ENCODE results near the gene PHF23.

Gene PHF23

GRCh38 chr17:7237761-7238419 lies 1.4 kb downstream of the PHF23 start:
- DNase-seq, result peak; percentile 87 to 88

- no peak for DNase-seq
These were observed 1.9 kb downstream of the PHF23 start for GRCh38 chr17:7237266-7237760.

DNA sequence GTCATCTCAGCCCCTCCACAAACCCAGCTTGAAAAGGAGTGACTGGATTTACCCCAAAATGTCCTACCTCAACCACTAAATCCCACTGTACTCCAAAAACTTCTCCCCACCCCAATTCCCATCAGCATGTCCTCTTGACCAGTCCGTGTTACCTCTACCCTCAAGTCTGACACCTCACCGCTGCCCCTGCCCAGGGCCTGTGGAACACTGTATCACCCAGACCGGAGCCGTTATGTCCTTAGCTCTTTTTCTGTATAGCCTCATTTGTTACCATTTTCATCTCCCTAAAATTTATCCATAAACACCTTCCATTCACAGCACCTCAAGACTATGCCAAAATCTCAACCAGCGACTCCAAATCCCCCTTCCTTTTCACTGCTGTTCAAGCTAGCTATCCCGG lies 2.4 kb downstream of the PHF23 start:
- no peak for DNase-seq

DNA sequence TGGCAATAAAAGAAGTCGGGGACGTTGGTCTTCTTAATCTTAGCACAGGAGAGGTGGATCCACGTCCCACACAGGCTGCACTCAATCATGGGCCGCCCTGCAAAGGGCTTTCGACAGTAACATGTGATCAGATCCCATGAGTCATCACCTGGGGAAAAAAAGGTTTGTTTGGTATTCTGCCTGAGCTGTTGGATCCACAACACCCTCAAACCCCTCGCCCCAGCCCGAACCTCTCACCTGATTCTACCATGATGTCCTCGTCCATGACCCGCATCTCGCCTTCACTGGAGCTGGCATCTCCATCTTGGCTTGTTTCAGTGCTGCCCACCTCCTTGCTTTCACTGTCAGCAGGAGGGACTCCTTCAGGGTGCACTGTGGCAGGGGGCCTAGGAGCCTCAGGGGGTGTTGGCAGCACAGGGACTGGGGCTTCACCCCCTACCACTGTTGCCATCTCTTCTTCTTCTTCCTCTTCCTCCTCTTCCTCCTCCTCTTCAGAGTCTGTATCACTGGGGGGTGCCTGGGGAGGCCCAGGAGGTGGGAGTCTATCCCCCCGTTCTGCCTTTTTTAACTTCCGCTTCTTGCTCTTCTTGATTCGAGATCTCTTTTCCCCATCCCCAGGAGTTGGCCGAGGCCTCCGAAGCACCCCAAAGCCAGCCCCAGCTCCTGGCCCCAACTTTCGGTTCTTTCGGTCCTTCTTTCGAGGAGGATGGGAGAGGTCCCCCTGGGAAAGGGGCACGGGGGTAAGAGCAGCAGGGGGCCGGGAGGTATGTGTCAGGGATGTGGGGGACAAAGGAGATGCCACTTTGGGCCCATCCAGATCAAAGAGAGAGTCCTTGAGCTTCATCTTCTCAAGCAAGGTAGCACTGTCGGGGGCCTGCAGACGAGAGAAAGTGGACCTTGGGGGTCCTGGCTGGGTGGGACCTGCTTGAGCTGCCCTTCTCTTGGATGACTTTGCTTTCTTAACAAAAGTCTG lies 3.3 kb downstream of the PHF23 start:
- peak in 1 of 2 experiments; percentile 35 for DNase-seq

- DNase-seq, result peak; percentile 93 to 94
These were observed 4.9 kb downstream of the PHF23 start, which contains the start of gene DVL2 for GRCh38 chr17:7234083-7234951. Gene DVL2 (minus strand): TSS chr17:7234517. CDS start chr17:7234262, 255 bp downstream.

GRCh38 chr17:7233701-7234082 lies 5.6 kb downstream of the PHF23 start:
- DNase-seq, result no peak

DNA sequence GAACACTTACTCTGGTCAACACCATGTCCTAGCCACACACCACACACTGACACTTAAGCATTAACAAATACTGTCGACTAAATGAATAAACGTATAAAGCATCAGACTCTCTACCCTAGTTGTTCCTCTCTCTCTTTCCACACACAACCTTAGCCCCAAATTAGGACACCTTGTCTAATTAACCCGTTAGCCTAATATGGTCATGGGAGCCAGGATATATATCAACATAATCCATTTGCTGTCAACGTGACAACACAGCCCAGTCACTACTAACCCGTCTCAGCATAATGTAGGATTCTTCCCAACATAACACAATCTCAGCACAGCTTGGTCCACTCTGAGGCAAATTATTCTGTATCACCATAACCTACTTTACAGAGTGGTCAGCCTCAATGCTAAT lies 7.1 kb downstream of the PHF23 start:
- no peak for DNase-seq

DNA sequence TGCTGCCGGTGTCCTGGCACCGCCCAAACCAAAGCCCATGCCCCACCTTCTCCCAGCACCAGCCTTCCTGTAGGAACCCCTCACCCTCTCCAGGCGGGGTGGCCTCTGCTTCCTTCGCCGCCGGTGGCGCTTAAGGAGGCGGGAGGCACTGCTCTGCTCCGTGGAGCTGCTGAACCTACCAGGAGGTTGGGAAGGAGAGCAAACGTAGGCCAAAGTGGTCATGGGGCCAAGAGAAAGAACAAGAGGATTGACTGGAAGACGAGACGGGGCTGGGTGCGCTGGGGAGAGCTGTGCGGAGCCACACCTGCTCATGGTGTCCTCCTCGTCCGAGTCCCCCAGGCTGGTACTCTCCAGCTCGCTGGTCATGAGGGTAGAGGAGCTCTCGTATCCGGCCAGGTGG lies 9.8 kb downstream of the PHF23 start:
- DNase-seq, result no peak

DNA sequence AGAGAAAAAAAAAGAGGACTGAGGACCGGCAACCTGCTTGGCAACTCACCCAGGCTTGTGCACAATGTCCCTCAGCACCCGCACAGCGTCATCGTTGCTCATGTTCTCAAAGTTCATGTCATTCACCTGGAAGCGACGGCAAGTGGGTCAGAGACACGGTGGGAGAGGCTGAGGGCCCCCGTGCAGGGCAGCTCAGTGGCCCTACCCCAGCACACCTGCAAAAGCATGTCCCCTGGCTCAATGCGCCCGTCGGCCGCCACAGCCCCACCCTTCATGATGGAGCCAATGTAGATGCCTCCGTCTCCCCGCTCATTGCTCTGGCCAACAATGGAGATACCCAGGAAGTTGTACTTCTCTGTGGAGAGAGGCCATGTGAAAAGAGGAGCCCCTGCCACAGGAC lies 10.3 kb downstream of the PHF23 start:
- DNase-seq, result no peak

- no peak for DNase-seq
These were observed 12.2 kb downstream of the PHF23 start for GRCh38 chr17:7226721-7227710.

DNA sequence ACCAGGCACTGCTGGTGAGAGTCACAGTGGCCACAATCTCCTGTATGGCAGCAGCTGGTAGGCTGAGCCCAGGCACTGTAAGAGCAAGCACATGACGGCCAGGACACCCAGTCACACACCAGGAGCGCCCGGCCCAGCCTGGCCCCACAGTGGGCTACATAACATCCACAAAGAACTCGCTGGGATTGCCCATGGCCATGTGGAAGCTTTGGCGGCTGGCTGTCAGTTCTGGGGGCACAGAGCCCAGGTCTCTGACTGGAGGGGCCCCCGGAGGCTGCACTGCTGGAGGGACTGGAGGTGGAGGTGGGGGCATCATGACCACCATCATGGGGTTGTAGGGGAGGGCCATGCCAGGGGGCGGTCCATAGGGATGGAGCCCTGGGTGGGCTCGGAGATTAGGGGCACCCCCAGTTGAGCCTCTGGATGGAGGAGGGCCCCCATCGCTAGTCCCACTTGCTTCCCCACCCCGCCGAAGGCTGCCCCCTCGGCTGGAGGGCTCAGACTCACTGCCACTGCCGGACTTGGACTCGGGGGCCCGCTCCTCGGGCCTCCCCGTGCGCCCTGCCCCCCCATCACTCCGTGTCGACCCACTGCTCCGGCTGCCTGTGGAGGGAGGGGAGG lies 13.4 kb downstream of the PHF23 start:
- DNase-seq, result no peak

- no peak for DNase-seq
These were observed 14.6 kb downstream of the PHF23 start for GRCh38 chr17:7224661-7225111.

DNA sequence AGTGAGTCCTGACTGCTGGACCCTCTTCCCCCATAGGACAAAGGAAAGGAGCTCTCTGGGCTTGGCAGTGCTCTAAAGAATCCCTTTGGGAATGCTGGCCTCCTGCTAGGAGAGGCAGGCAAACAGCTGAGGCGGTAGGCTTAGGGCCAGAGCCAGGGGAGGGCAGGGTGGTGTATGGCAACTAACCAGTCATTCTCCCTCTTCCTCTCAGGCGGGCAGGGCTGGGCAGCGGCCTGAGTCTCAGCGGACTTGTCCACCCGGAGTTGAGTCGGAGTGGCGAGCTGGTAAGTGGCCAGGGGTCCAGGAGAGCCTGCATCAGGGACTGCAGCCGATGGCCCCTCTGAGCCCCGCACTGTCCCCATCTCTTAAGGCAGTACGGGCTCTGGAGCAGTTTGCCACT lies 15.1 kb downstream of the PHF23 start:
- DNase-seq, result no peak

- no peak for DNase-seq
These were observed 15.9 kb downstream of the PHF23 start for GRCh38 chr17:7223375-7223774.

- no peak for DNase-seq
These were observed 16.3 kb downstream of the PHF23 start for GRCh38 chr17:7222972-7223292.

- DNase-seq, result no peak
These were observed 16.9 kb downstream of the PHF23 start for GRCh38 chr17:7222093-7222971.

GRCh38 chr17:7221278-7222092 lies 17.8 kb downstream of the PHF23 start:
- no peak for DNase-seq

DNA sequence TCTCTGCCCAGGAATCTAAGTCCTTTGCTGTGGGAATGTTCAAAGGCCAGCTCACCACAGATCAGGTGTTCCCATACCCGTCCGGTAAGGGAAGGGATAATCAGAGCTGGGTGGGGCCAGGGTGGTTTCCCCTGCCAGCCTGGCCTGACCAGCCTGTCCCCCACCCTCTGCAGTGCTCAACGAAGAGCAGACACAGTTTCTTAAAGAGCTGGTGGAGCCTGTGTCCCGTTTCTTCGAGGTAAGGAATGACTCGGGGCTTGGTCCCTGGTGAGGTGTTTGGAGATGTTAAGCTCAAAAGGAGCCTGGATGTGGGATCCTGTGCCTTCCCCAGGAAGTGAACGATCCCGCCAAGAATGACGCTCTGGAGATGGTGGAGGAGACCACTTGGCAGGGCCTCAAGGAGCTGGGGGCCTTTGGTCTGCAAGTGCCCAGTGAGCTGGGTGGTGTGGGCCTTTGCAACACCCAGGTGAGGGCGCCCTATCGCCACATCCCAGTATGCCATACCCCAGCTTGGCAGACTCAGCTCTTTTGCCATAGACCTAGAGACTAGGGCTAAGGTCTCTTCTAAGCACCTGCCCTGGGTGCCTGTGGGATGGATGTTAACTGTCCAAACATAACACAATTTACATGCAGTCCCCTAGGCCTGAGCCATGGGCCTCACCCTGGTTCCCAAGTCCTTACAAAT lies 18.5 kb downstream of the PHF23 start:
- peak; percentile 48 to 55 for DNase-seq
